Measurements from ENCODE around the gene KRT34. TPM values are rescaled to one million over a fixed set of nuclear protein-coding genes. Genes with fewer than 3 reads are reported as not detected.
"Not testable (repeated sequence)": the region's sequence is repeated elsewhere in the genome, so short reads cannot be mapped to it uniquely, and the experiment has no call there.

KRT34 gene
- total RNA-seq, 2 donors from 2014 or later: not detected

- peaks cover 5% of the 10 kb centered on the region for H3K4me1 Mint-ChIP-seq
- H3K4me3 Mint-ChIP-seq: no peak overlapping the region
- H3K36me3 Mint-ChIP-seq (ENCODE audit: low read depth): no peaks in the 10 kb centered on the region
- no peak overlapping the region for H3K27ac Mint-ChIP-seq
- no peak for DNase-seq
- no peak for ATAC-seq
- no peaks in the 10 kb centered on the region for H3K9me3 ChIP-seq (ENCODE audit: control insufficient read depth, low read length, poor library complexity, severe bottlenecking)
- H3K27me3 Mint-ChIP-seq: no peaks in the 10 kb centered on the region
These were observed 4.6 kb downstream of the KRT34 start for GRCh38 chr17:41377546-41377945.

- peaks cover 5% of the 10 kb centered on the region for H3K27me3 Mint-ChIP-seq
- no peak for ATAC-seq
- H3K36me3 Mint-ChIP-seq (ENCODE audit: low read depth): no peaks in the 10 kb centered on the region
- DNase-seq: no peak
- H3K4me3 Mint-ChIP-seq: no peak within 1 kb of the TSS
- no peaks in the 10 kb centered on the region for H3K9me3 ChIP-seq (ENCODE audit: control insufficient read depth, low read length, poor library complexity, severe bottlenecking)
- H3K4me1 Mint-ChIP-seq: peaks cover 4% of the 10 kb centered on the region
- peak within 1 kb of the TSS; percentile 4 for H3K27ac Mint-ChIP-seq
These were observed 12.4 kb downstream of the KRT34 start, which contains the start of gene KRT33B for GRCh38 chr17:41369713-41370112. TSS of gene KRT33B (minus strand) at chr17:41369813. CDS start at chr17:41369750, 63 bp downstream.

- no peak for ATAC-seq
These were observed 13.1 kb downstream of the KRT34 start for GRCh38 chr17:41369023-41369422.

GRCh38 chr17:41367426-41368075, 14.6 kb downstream of the KRT34 start:
- H3K4me3 Mint-ChIP-seq: no peak overlapping the region
- H3K4me1 Mint-ChIP-seq: peaks cover 4% of the 10 kb centered on the region
- H3K27me3 Mint-ChIP-seq: peaks cover 5% of the 10 kb centered on the region
- H3K27ac Mint-ChIP-seq: no peak overlapping the region
- DNase-seq (no peak), ATAC-seq (no peak)
- no peaks in the 10 kb centered on the region for H3K36me3 Mint-ChIP-seq (ENCODE audit: low read depth)
- no peaks in the 10 kb centered on the region for H3K9me3 ChIP-seq (ENCODE audit: control insufficient read depth, low read length, poor library complexity, severe bottlenecking)

More at GRCh38 chr17:41369023-41369422, 13.1 kb downstream of the KRT34 start:
- peak overlapping the region; percentile 4 for H3K27ac Mint-ChIP-seq
- H3K27me3 Mint-ChIP-seq: peaks cover 5% of the 10 kb centered on the region
- peaks cover 4% of the 10 kb centered on the region for H3K4me1 Mint-ChIP-seq
- no peaks in the 10 kb centered on the region for H3K36me3 Mint-ChIP-seq (ENCODE audit: low read depth)
- DNase-seq: no peak
- H3K4me3 Mint-ChIP-seq: no peak overlapping the region
- H3K9me3 ChIP-seq (ENCODE audit: control insufficient read depth, low read length, poor library complexity, severe bottlenecking): no peaks in the 10 kb centered on the region

- DNase-seq (no peak), ATAC-seq (no peak)
- H3K4me1 Mint-ChIP-seq: peaks cover 4% of the 10 kb centered on the region
- peaks cover 5% of the 10 kb centered on the region for H3K27me3 Mint-ChIP-seq
- H3K36me3 Mint-ChIP-seq (ENCODE audit: low read depth): no peaks in the 10 kb centered on the region
- H3K4me3 Mint-ChIP-seq: no peak overlapping the region
- H3K27ac Mint-ChIP-seq: no peak overlapping the region
- H3K9me3 ChIP-seq (ENCODE audit: control insufficient read depth, low read length, poor library complexity, severe bottlenecking): no peaks in the 10 kb centered on the region
These were observed 16.0 kb downstream of the KRT34 start for GRCh38 chr17:41366070-41366469.

- no peaks in the 10 kb centered on the region for H3K9me3 ChIP-seq (ENCODE audit: control insufficient read depth, low read length, poor library complexity, severe bottlenecking)
- no peak overlapping the region for H3K4me3 Mint-ChIP-seq
- peaks cover 4% of the 10 kb centered on the region for H3K4me1 Mint-ChIP-seq
- ATAC-seq: no peak
- no peaks in the 10 kb centered on the region for H3K27me3 Mint-ChIP-seq
- H3K36me3 Mint-ChIP-seq (ENCODE audit: low read depth): no peaks in the 10 kb centered on the region
- peak overlapping the region; percentile 39 for H3K27ac Mint-ChIP-seq
- no peak for DNase-seq
These were observed 18.2 kb downstream of the KRT34 start for GRCh38 chr17:41363881-41364280.

GRCh38 chr17:41360296-41360995, 21.7 kb downstream of the KRT34 start:
- Mint-ChIP-seq H3K36me3 (ENCODE audit: low read depth) (no peaks in the 10 kb centered on the region), H3K4me1 (no peaks in the 10 kb centered on the region), H3K27ac (no peak overlapping the region), H3K4me3 (no peak overlapping the region), H3K27me3 (no peaks in the 10 kb centered on the region)
- H3K9me3 ChIP-seq (ENCODE audit: control insufficient read depth, low read length, poor library complexity, severe bottlenecking): peaks cover 3% of the 10 kb centered on the region
- DNase-seq (no peak), ATAC-seq (no peak)

GRCh38 chr17:41354536-41354935, 27.6 kb downstream of the KRT34 start:
- peaks cover 3% of the 10 kb centered on the region for H3K9me3 ChIP-seq (ENCODE audit: control insufficient read depth, low read length, poor library complexity, severe bottlenecking)
- DNase-seq (no peak), ATAC-seq (no peak)
- no peak overlapping the region for H3K4me3 Mint-ChIP-seq
- H3K36me3 Mint-ChIP-seq (ENCODE audit: low read depth): no peaks in the 10 kb centered on the region
- peaks cover 5% of the 10 kb centered on the region for H3K4me1 Mint-ChIP-seq
- H3K27ac Mint-ChIP-seq: no peak overlapping the region
- no peaks in the 10 kb centered on the region for H3K27me3 Mint-ChIP-seq

- H3K4me1 Mint-ChIP-seq: peaks cover 5% of the 10 kb centered on the region
- H3K27ac Mint-ChIP-seq: no peak overlapping the region
- no peaks in the 10 kb centered on the region for H3K36me3 Mint-ChIP-seq (ENCODE audit: low read depth)
- H3K27me3 Mint-ChIP-seq: no peaks in the 10 kb centered on the region
- DNase-seq (no peak), ATAC-seq (no peak)
- peaks cover 3% of the 10 kb centered on the region for H3K9me3 ChIP-seq (ENCODE audit: control insufficient read depth, low read length, poor library complexity, severe bottlenecking)
- no peak overlapping the region for H3K4me3 Mint-ChIP-seq
These were observed 29.3 kb downstream of the KRT34 start for GRCh38 chr17:41352597-41353366.

GRCh38 chr17:41351177-41351576, 30.9 kb downstream of the KRT34 start:
- Mint-ChIP-seq H3K27ac (no peak overlapping the region), H3K4me3 (no peak overlapping the region)

GRCh38 chr17:41350381-41350878, 31.7 kb downstream of the KRT34 start, which contains the start of gene KRT33A:
TSS of gene KRT33A (minus strand) at chr17:41350828. CDS start at chr17:41350767, 61 bp downstream.
- not testable (repeated sequence) for H3K27me3 Mint-ChIP-seq; H3K27ac Mint-ChIP-seq; H3K4me3 Mint-ChIP-seq; DNase-seq; ATAC-seq; H3K4me1 Mint-ChIP-seq; H3K36me3 Mint-ChIP-seq (ENCODE audit: low read depth); H3K9me3 ChIP-seq (ENCODE audit: control insufficient read depth, low read length, poor library complexity, severe bottlenecking)

More at GRCh38 chr17:41351177-41351576, 30.9 kb downstream of the KRT34 start:
- peaks cover 3% of the 10 kb centered on the region for H3K9me3 ChIP-seq (ENCODE audit: control insufficient read depth, low read length, poor library complexity, severe bottlenecking)
- DNase-seq: no peak
- Mint-ChIP-seq H3K36me3 (ENCODE audit: low read depth) (no peaks in the 10 kb centered on the region), H3K27me3 (no peaks in the 10 kb centered on the region), H3K4me1 (peaks cover 5% of the 10 kb centered on the region)
- ATAC-seq: no peak

GRCh38 chr17:41347869-41348760, 34.0 kb downstream of the KRT34 start:
- H3K27ac Mint-ChIP-seq: peak overlapping the region; percentile 39
- H3K9me3 ChIP-seq (ENCODE audit: control insufficient read depth, low read length, poor library complexity, severe bottlenecking): no peaks in the 10 kb centered on the region
- ATAC-seq (no peak), DNase-seq (no peak)
- H3K36me3 Mint-ChIP-seq (ENCODE audit: low read depth): no peaks in the 10 kb centered on the region
- no peaks in the 10 kb centered on the region for H3K27me3 Mint-ChIP-seq
- H3K4me3 Mint-ChIP-seq: no peak overlapping the region
- peaks cover 6% of the 10 kb centered on the region for H3K4me1 Mint-ChIP-seq

All from T-helper 17 cell (primary cell).